WERI-Rb-1 (cell line): ENCODE data around the gene PLOD2.

Experiments
- DNase-seq: peaks from one replicate; pipeline ENCODE4 v3.0.0-alpha.2; 2020
- H3K27ac ChIP-seq: fragments of 250-450 bp; sonication (Bioruptor Pico); 2 replicates; pipeline ENCODE4 v1.5.1; 2020; ENCODE audit warnings: mild to moderate bottlenecking, moderate library complexity
- H3K27me3 ChIP-seq: fragments of 250-450 bp; sonication (Bioruptor Pico); 2 replicates; pipeline ENCODE4 v1.5.1; 2021; ENCODE audit warnings: mild to moderate bottlenecking, low read depth, moderate library complexity; ENCODE audit not compliant: insufficient read depth, severe bottlenecking
- H3K36me3 ChIP-seq: fragments of 250-450 bp; sonication (Bioruptor Pico); 2 replicates; pipeline ENCODE4 v1.5.1; 2020; ENCODE audit warnings: mild to moderate bottlenecking, moderate library complexity
- H3K4me3 ChIP-seq: 2 replicates; pipeline ENCODE4 v1.5.1; 2011; ENCODE audit warnings: low read depth, mild to moderate bottlenecking, control low read depth, low read length
- H3K9me3 ChIP-seq: fragments of 250-450 bp; sonication (Bioruptor Pico); 2 replicates; pipeline ENCODE4 v1.5.1; 2021; ENCODE audit warnings: mild to moderate bottlenecking, moderate library complexity; ENCODE audit not compliant: severe bottlenecking
- CTCF ChIP-seq: IDR thresholded peaks from 2 replicates; pipeline ENCODE4 v1.5.1; 2011; ENCODE audit warnings: low read depth, mild to moderate bottlenecking, control low read depth, inconsistent platforms, low read length

Gene PLOD2

GRCh38 chr3:146134348-146135117 is 26.5 kb downstream of the PLOD2 start:
- Histone ChIP-seq H3K4me3 (no peak overlapping the region), H3K9me3 (no peaks in the 10 kb centered on the region), H3K27me3 (no peaks in the 10 kb centered on the region), H3K27ac (no peak overlapping the region), H3K36me3 (no peaks in the 10 kb centered on the region)
- no peak for DNase-seq
- TF ChIP-seq CTCF = no peak

- Histone ChIP-seq H3K27ac (no peak overlapping the region), H3K4me3 (no peak overlapping the region), H3K27me3 (no peaks in the 10 kb centered on the region), H3K9me3 (no peaks in the 10 kb centered on the region), H3K36me3 (no peaks in the 10 kb centered on the region)
- no peak for DNase-seq
- no peak for TF ChIP-seq CTCF
Observed at GRCh38 chr3:146133441-146133840, 27.5 kb downstream of the PLOD2 start.

GRCh38 chr3:146131616-146132410 is 29.2 kb downstream of the PLOD2 start:
- DNase-seq = no peak

GRCh38 chr3:146130881-146131371 is 30.1 kb downstream of the PLOD2 start:
- H3K9me3 ChIP-seq = no peaks in the 10 kb centered on the region
- no peaks in the 10 kb centered on the region for H3K27me3 ChIP-seq
- TF ChIP-seq CTCF = no peak
- no peak for DNase-seq
- no peaks in the 10 kb centered on the region for H3K36me3 ChIP-seq
- H3K4me3 ChIP-seq = no peak overlapping the region
- no peak overlapping the region for H3K27ac ChIP-seq

More at GRCh38 chr3:146131616-146132410, 29.2 kb downstream of the PLOD2 start:
- no peaks in the 10 kb centered on the region for H3K36me3 ChIP-seq
- TF ChIP-seq CTCF = no peak
- H3K4me3 ChIP-seq = no peak overlapping the region
- no peaks in the 10 kb centered on the region for H3K27me3 ChIP-seq
- H3K27ac ChIP-seq = no peak overlapping the region
- H3K9me3 ChIP-seq = no peaks in the 10 kb centered on the region

- Histone ChIP-seq H3K36me3 (no peaks in the 10 kb centered on the region), H3K4me3 (no peak overlapping the region), H3K9me3 (no peaks in the 10 kb centered on the region), H3K27ac (no peak overlapping the region), H3K27me3 (no peaks in the 10 kb centered on the region)
- no peak for DNase-seq
- TF ChIP-seq CTCF = no peak
Observed at GRCh38 chr3:146129750-146130149, 31.2 kb downstream of the PLOD2 start.
